PC-3 (cell line): ENCODE measurements around the gene GPR18. TPM values are rescaled to one million over a fixed set of nuclear protein-coding genes. Genes with fewer than 3 reads are reported as not detected.

Experiments used
- ATAC-seq: fragments of 200-7000 bp; cut with Tn5 transposase; 2 replicates; pipeline ENCODE4 v1.9.1; 2020; ENCODE audit warnings: mild to moderate bottlenecking, moderate library complexity
- BruUV-seq: library from RNA; stranded (reverse); fragments of 400-500 nt; replicated peaks from 2 replicates; lab custom pipeline; 2021; lab: Mats Ljungman, UMichigan
- CTCF ChIA-PET: fragments of 300-600 bp; sonication (Branson Sonifier 250); formaldehyde crosslinking; loops from one replicate; lab custom pipeline; 2022; ENCODE audit warnings: antibody characterized with exemption; lab: Charles Lee
- POLR2A ChIA-PET: fragments of 300-600 bp; sonication (Branson Sonifier 250); formaldehyde crosslinking; loops from one replicate; lab custom pipeline; 2022; ENCODE audit warnings: antibody characterized with exemption; ENCODE audit not compliant: unreplicated experiment; lab: Charles Lee
- DNase-seq: peaks from one replicate; pipeline ENCODE4 v3.0.0-alpha.2; 2015
- H2AFZ ChIP-seq: fragments of 300-600 bp; sonication (generic); 2 replicates; pipeline ENCODE4 v1.6.0; 2016; ENCODE audit warnings: antibody characterized with exemption, low read length
- H3F3A ChIP-seq: fragments of 300-600 bp; sonication (generic); one replicate; pipeline ENCODE4 v1.6.0; 2017; ENCODE audit warnings: antibody characterized with exemption, low read length, control low read depth, mild to moderate bottlenecking; ENCODE audit not compliant: unreplicated experiment
- H3K27ac ChIP-seq: fragments of 300-600 bp; sonication (generic); 2 replicates; pipeline ENCODE4 v1.5.1; 2016; ENCODE audit warnings: mild to moderate bottlenecking, low read length
- H3K27me3 ChIP-seq: fragments of 300-600 bp; sonication (generic); 2 replicates; pipeline ENCODE4 v1.6.1; 2016; ENCODE audit warnings: low read length, mixed read lengths
- H3K36me3 ChIP-seq: fragments of 300-600 bp; sonication (generic); 2 replicates; pipeline ENCODE4 v1.6.1; 2016; ENCODE audit warnings: low read depth, mixed run types, low read length, mixed read lengths
- H3K4me1 ChIP-seq: fragments of 300-600 bp; sonication (generic); 2 replicates; pipeline ENCODE4 v1.5.1; 2016; ENCODE audit warnings: low read length; ENCODE audit not compliant: insufficient read depth
- H3K4me2 ChIP-seq: fragments of 300-600 bp; sonication (generic); 2 replicates; pipeline ENCODE4 v1.6.0; 2016; ENCODE audit warnings: low read length
- H3K4me3 ChIP-seq: fragments of 300-600 bp; sonication (generic); 2 replicates; pipeline ENCODE4 v1.5.1; 2016; ENCODE audit warnings: mild to moderate bottlenecking, low read length, mixed read lengths
- H3K79me2 ChIP-seq: fragments of 300-600 bp; sonication (generic); 2 replicates; pipeline ENCODE4 v1.6.1; 2017; ENCODE audit warnings: low read length, mixed read lengths
- H3K9ac ChIP-seq: fragments of 300-600 bp; sonication (generic); 2 replicates; pipeline ENCODE4 v1.6.0; 2016; ENCODE audit warnings: mild to moderate bottlenecking, low read length
- H3K9me2 ChIP-seq: fragments of 300-600 bp; sonication (generic); replicated peaks from 2 replicates; pipeline ENCODE4 v1.6.1; 2016; ENCODE audit warnings: mixed run types, low read length, mixed read lengths
- H3K9me3 ChIP-seq: fragments of 300-600 bp; sonication (generic); 2 replicates; pipeline ENCODE4 v1.6.1; 2016; ENCODE audit warnings: low read length, mixed read lengths
- H4K20me1 ChIP-seq: fragments of 300-600 bp; sonication (generic); 2 replicates; pipeline ENCODE4 v1.6.1; 2016; ENCODE audit warnings: low read length, mixed read lengths
- CTCF ChIP-seq: fragments of 300-600 bp; sonication (generic); conservative IDR thresholded peaks from 2 replicates; pipeline ENCODE4 v1.5.1; 2017; ENCODE audit warnings: antibody characterized with exemption, low read depth, mild to moderate bottlenecking, low read length
- EZH2 ChIP-seq: fragments of 300-600 bp; sonication (generic); IDR thresholded peaks from one replicate; pipeline ENCODE4 v1.6.1; 2017; ENCODE audit warnings: antibody characterized with exemption, mild to moderate bottlenecking, low read length; ENCODE audit not compliant: unreplicated experiment
- EZH2phosphoT487 ChIP-seq: fragments of 300-600 bp; sonication (generic); IDR thresholded peaks from 2 replicates; pipeline ENCODE4 v1.6.1; 2018; ENCODE audit warnings: mild to moderate bottlenecking, antibody characterized with exemption, low read length, borderline replicate concordance
- intact Hi-C: fragments of 100-400 bp; cut with micrococcal nuclease; formaldehyde crosslinking; loops from 2 replicates; pipeline ENCODE4 v1.9.0; 2023
- total RNA-seq: library from RNA; depleted of rRNA; stranded (reverse); fragments of >200 nt; gene quantifications from 2 replicates; pipeline ENCODE4 v1.2.3, GENCODE V29; 2014

GPR18 gene
- total RNA-seq, 1 experiment from 2014 or later: not detected

GRCh38 chr13:99257291-99257690, 888 bp downstream of the GPR18 start:
- ATAC-seq (no peak), DNase-seq (no peak)
- intact Hi-C loops: no loop called here
- no peaks in the 10 kb centered on the region for H3K36me3 ChIP-seq
- no peaks in the 10 kb centered on the region for H4K20me1 ChIP-seq
- H3K27me3 ChIP-seq: no peaks in the 10 kb centered on the region
- no TSS peak for BruUV-seq
- H2AFZ ChIP-seq: no peak overlapping the region
- no peak overlapping the region for H3K9ac ChIP-seq
- H3K9me3 ChIP-seq: no peaks in the 10 kb centered on the region
- H3K4me1 ChIP-seq: no peaks in the 10 kb centered on the region
- ChIA-PET CTCF (no interaction called here), POLR2A (no interaction called here)
- H3K9me2 ChIP-seq: no peaks in the 10 kb centered on the region
- no peak overlapping the region for H3K4me2 ChIP-seq
- H3F3A ChIP-seq: no peaks in the 10 kb centered on the region
- no peaks in the 10 kb centered on the region for H3K79me2 ChIP-seq
- no peak overlapping the region for H3K27ac ChIP-seq
- no peak for TF ChIP-seq CTCF
- no peak for TF ChIP-seq EZH2phosphoT487
- no peak overlapping the region for H3K4me3 ChIP-seq

- H3K4me1 ChIP-seq: no peaks in the 10 kb centered on the region
- H3K27me3 ChIP-seq: no peaks in the 10 kb centered on the region
- H3K27ac ChIP-seq: no peak overlapping the region
- H3K4me3 ChIP-seq: no peak overlapping the region
- H2AFZ ChIP-seq: no peak overlapping the region
- ATAC-seq (no peak), DNase-seq (no peak)
- intact Hi-C loops: no loop called here
- no peak overlapping the region for H3K4me2 ChIP-seq
- ChIA-PET POLR2A (no interaction called here), CTCF (no interaction called here)
- H3K9me3 ChIP-seq: no peaks in the 10 kb centered on the region
- H3F3A ChIP-seq: no peaks in the 10 kb centered on the region
- H3K79me2 ChIP-seq: no peaks in the 10 kb centered on the region
- no peaks in the 10 kb centered on the region for H3K9me2 ChIP-seq
- TF ChIP-seq CTCF (no peak), EZH2phosphoT487 (no peak), EZH2 (no peak)
- no peak overlapping the region for H3K9ac ChIP-seq
- H4K20me1 ChIP-seq: no peaks in the 10 kb centered on the region
- no TSS peak for BruUV-seq
- H3K36me3 ChIP-seq: no peaks in the 10 kb centered on the region
Measured at GRCh38 chr13:99256709-99257108, 1.5 kb downstream of the GPR18 start.

GRCh38 chr13:99256283-99256682, 1.9 kb downstream of the GPR18 start:
- H3K36me3 ChIP-seq: no peaks in the 10 kb centered on the region
- intact Hi-C loops: no loop called here
- ATAC-seq (no peak), DNase-seq (no peak)
- H3K27me3 ChIP-seq: no peaks in the 10 kb centered on the region
- H3K27ac ChIP-seq: no peak overlapping the region
- H3K4me3 ChIP-seq: no peak overlapping the region
- no peak overlapping the region for H3K4me2 ChIP-seq
- ChIA-PET CTCF (no interaction called here), POLR2A (no interaction called here)
- H3F3A ChIP-seq: no peaks in the 10 kb centered on the region
- TF ChIP-seq CTCF (no peak), EZH2 (no peak), EZH2phosphoT487 (no peak)
- H3K9ac ChIP-seq: no peak overlapping the region
- H3K9me2 ChIP-seq: no peaks in the 10 kb centered on the region
- BruUV-seq: no TSS peak
- H4K20me1 ChIP-seq: no peaks in the 10 kb centered on the region
- no peaks in the 10 kb centered on the region for H3K4me1 ChIP-seq
- H2AFZ ChIP-seq: no peak overlapping the region
- H3K9me3 ChIP-seq: no peaks in the 10 kb centered on the region
- no peaks in the 10 kb centered on the region for H3K79me2 ChIP-seq
